HCT116 (cell line): ENCODE results near the gene ASIC3. TPM values are rescaled to one million over a fixed set of nuclear protein-coding genes. Genes with fewer than 3 reads are reported as not detected.

ENCODE experiments used
- ATAC-seq: fragments of 200-7000 bp; cut with Tn5 transposase; 2 replicates; pipeline ENCODE4 v1.9.1; 2020; ENCODE audit warnings: mild to moderate bottlenecking, moderate library complexity
- BruUV-seq: library from RNA; stranded (reverse); fragments of 400-500 nt; replicated peaks from 2 replicates; lab custom pipeline; 2021; lab: Mats Ljungman, UMichigan
- CTCF ChIA-PET: fragments of 300-600 bp; sonication (Branson Sonifier 250); formaldehyde crosslinking; loops from one replicate; lab custom pipeline; 2021; ENCODE audit warnings: antibody characterized with exemption; lab: Charles Lee
- POLR2A ChIA-PET: fragments of 300-600, 350-600 bp; sonication (Branson Sonifier 250); formaldehyde crosslinking; loops from one replicate; lab custom pipeline; 2021; ENCODE audit warnings: antibody characterized with exemption; lab: Charles Lee
- RAD21 ChIA-PET, 2 experiments: fragments of 300-600 bp; sonication (Branson Sonifier 250); formaldehyde crosslinking; loops; one replicate each; lab custom pipeline; 2023; ENCODE audit warnings: low total read pairs in 2 of 2; ENCODE audit not compliant: uncharacterized antibody in 2 of 2, unreplicated experiment in 2 of 2, low non-redundant PET in 1 of 2; lab: Charles Lee
- DNase-seq: peaks from one replicate; pipeline ENCODE4 v3.0.0-alpha.2; 2010; ENCODE audit warnings: low read depth, low spot score
- H2AFZ ChIP-seq: fragments of 200-600 bp; shearing (Covaris generic), sonication (generic); 2 replicates; pipeline ENCODE4 v1.6.1; 2017; ENCODE audit warnings: low read depth, mixed run types, mixed read lengths, antibody characterized with exemption, low read length; ENCODE audit not compliant: poor library complexity, severe bottlenecking
- H3K27ac ChIP-seq: 2 replicates; pipeline ENCODE4 v1.5.1; 2012; ENCODE audit warnings: low read depth, low read length
- H3K27me3 ChIP-seq: fragments of 200-600 bp; sonication (generic); 2 replicates; pipeline ENCODE4 v1.6.1; 2016; ENCODE audit warnings: mixed run types, low read length, mixed read lengths; ENCODE audit not compliant: insufficient read depth
- H3K36me3 ChIP-seq, 2 experiments: fragments of 200-500 bp in 1 of 2; fragments of 200-600 bp in 1 of 2; sonication (Bioruptor generic) in 1 of 2; sonication (generic) in 1 of 2; 2 replicates each; pipeline versions ENCODE4 v1.5.1 to v1.6.1; 2014 to 2016; ENCODE audit warnings: low read length in 2 of 2, inconsistent platforms in 1 of 2, mixed read lengths in 1 of 2, mixed run types in 1 of 2; ENCODE audit not compliant: insufficient read depth in 2 of 2, control insufficient read depth in 1 of 2
- H3K4me1 ChIP-seq, 2 experiments: fragments of 200-600 bp in 1 of 2; sonication (generic) in 1 of 2; 2 replicates each; pipeline versions ENCODE4 v1.5.1 to v1.6.1; 2012 to 2017; ENCODE audit warnings: low read length in 2 of 2, inconsistent platforms in 1 of 2, mild to moderate bottlenecking in 1 of 2, mixed read lengths in 1 of 2, mixed run types in 1 of 2, moderate library complexity in 1 of 2; ENCODE audit not compliant: insufficient read depth in 2 of 2, control insufficient read depth in 1 of 2
- H3K4me2 ChIP-seq: fragments of 200-600 bp; sonication (generic); 2 replicates; pipeline ENCODE4 v1.6.1; 2017; ENCODE audit warnings: mixed run types, low read length, mixed read lengths
- H3K4me3 ChIP-seq, 2 experiments: fragments of 200-600 bp in 1 of 2; sonication (generic) in 1 of 2; replicated peaks in 1 of 2; 2 replicates each; pipeline ENCODE4 v1.5.1; 2011 to 2016; ENCODE audit warnings: low read length in 2 of 2, control low read depth in 1 of 2, low read depth in 1 of 2, mild to moderate bottlenecking in 1 of 2, mixed read lengths in 1 of 2, mixed run types in 1 of 2
- H3K79me2 ChIP-seq: fragments of 200-600 bp; sonication (generic); 2 replicates; pipeline ENCODE4 v1.6.1; 2017; ENCODE audit warnings: mild to moderate bottlenecking, mixed run types, low read length, moderate library complexity, mixed read lengths; ENCODE audit not compliant: insufficient read depth
- H3K9ac ChIP-seq: fragments of 200-600 bp; sonication (generic); 2 replicates; pipeline ENCODE4 v1.6.1; 2016; ENCODE audit warnings: low read length, mixed read lengths
- H3K9me2 ChIP-seq: fragments of 200-600 bp; sonication (generic), shearing (Covaris generic); 2 replicates; pipeline ENCODE4 v1.6.1; 2017; ENCODE audit warnings: mixed run types, mild to moderate bottlenecking, moderate library complexity; ENCODE audit not compliant: insufficient read depth
- H3K9me3 ChIP-seq, 2 experiments: fragments of 200-500 bp in 1 of 2; fragments of 200-600 bp in 1 of 2; sonication (Bioruptor generic) in 1 of 2; sonication (generic) in 1 of 2; 2 replicates each; pipeline ENCODE4 v1.6.1; 2014 to 2017; ENCODE audit warnings: low read length in 2 of 2, mixed read lengths in 2 of 2, inconsistent platforms in 1 of 2, low read depth in 1 of 2, mild to moderate bottlenecking in 1 of 2, mixed run types in 1 of 2, moderate library complexity in 1 of 2; ENCODE audit not compliant: control insufficient read depth in 1 of 2, insufficient read depth in 1 of 2
- H4K20me1 ChIP-seq: fragments of 200-600 bp; sonication (generic), shearing (Covaris generic); 2 replicates; pipeline ENCODE4 v1.6.1; 2017; ENCODE audit warnings: mixed run types, mild to moderate bottlenecking, moderate library complexity; ENCODE audit not compliant: insufficient read depth
- CBX3 ChIP-seq: IDR thresholded peaks from 2 replicates; pipeline ENCODE4 v1.6.1; 2012; ENCODE audit warnings: low read depth
- EGR1 ChIP-seq: IDR thresholded peaks from 2 replicates; pipeline ENCODE4 v1.6.1; 2012; ENCODE audit warnings: low read depth
- EZH2phosphoT487 ChIP-seq: fragments of 200-600 bp; IDR thresholded peaks from 2 replicates; pipeline ENCODE4 v1.6.1; 2018; ENCODE audit warnings: antibody characterized with exemption, borderline replicate concordance
- FOSL1 ChIP-seq: IDR thresholded peaks from 2 replicates; pipeline ENCODE4 v1.6.1; 2012; ENCODE audit warnings: low read depth
- SIN3A ChIP-seq: IDR thresholded peaks from 2 replicates; pipeline ENCODE4 v1.6.1; 2012; ENCODE audit warnings: low read depth
- SP1 ChIP-seq: IDR thresholded peaks from 2 replicates; pipeline ENCODE4 v1.6.1; 2012; ENCODE audit warnings: low read depth
- SRF ChIP-seq: IDR thresholded peaks from 2 replicates; pipeline ENCODE4 v1.6.1; 2012; ENCODE audit warnings: low read depth
- TCF7L2 ChIP-seq: IDR thresholded peaks from 2 replicates; pipeline ENCODE4 v1.7.0; 2011; ENCODE audit warnings: borderline replicate concordance, inconsistent platforms; ENCODE audit not compliant: insufficient read depth, insufficient read length; ENCODE audit errors: extremely low read depth
- YY1 ChIP-seq: IDR thresholded peaks from 2 replicates; pipeline ENCODE4 v1.6.1; 2011; ENCODE audit warnings: low read length, low read depth, moderate library complexity, mild to moderate bottlenecking; ENCODE audit not compliant: insufficient replicate concordance; ENCODE audit errors: extremely low read depth
- intact Hi-C: fragments of 100-400 bp; cut with micrococcal nuclease; formaldehyde crosslinking; loops from 2 replicates; pipeline ENCODE4 v1.10.0; 2022
- total RNA-seq: library from RNA; stranded (reverse); gene quantifications from one replicate; pipeline ENCODE4 v1.2.1, GENCODE V29; 2021; ENCODE audit not compliant: unreplicated experiment
- TF ChIP-seq, protein P1 (sequence below): IDR thresholded peaks from 2 replicates; pipeline ENCODE4 v1.6.1; 2012
- TF ChIP-seq, protein P2 (sequence below): IDR thresholded peaks from 2 replicates; pipeline ENCODE4 v1.6.1; 2012; ENCODE audit warnings: low read depth
- TF ChIP-seq, protein P3 (sequence below): IDR thresholded peaks from 2 replicates; pipeline ENCODE4 v1.6.1; 2011; ENCODE audit warnings: mild to moderate bottlenecking, low read length, moderate library complexity; ENCODE audit not compliant: insufficient replicate concordance; ENCODE audit errors: extremely low read depth
- TF ChIP-seq, protein P4 (sequence below), 3 experiments: fragments of 200-600 bp in 1 of 3; sonication (generic) in 1 of 3; IDR thresholded peaks in 2 of 3; conservative IDR thresholded peaks in 1 of 3; 2 replicates each; pipeline ENCODE4 v1.5.1; 2012 to 2017; ENCODE audit warnings: low read depth in 2 of 3, low read length in 2 of 3, antibody characterized with exemption in 1 of 3, borderline replicate concordance in 1 of 3, control low read depth in 1 of 3, mild to moderate bottlenecking in 1 of 3, mixed read lengths in 1 of 3, mixed run types in 1 of 3, moderate library complexity in 1 of 3; ENCODE audit not compliant: insufficient read depth in 1 of 3
- TF ChIP-seq, protein P5 (sequence below): IDR thresholded peaks from 2 replicates; pipeline ENCODE4 v1.6.1; 2012

Gene ASIC3
- total RNA-seq, 1 experiment from 2014 or later, result 4.4 TPM

DNA sequence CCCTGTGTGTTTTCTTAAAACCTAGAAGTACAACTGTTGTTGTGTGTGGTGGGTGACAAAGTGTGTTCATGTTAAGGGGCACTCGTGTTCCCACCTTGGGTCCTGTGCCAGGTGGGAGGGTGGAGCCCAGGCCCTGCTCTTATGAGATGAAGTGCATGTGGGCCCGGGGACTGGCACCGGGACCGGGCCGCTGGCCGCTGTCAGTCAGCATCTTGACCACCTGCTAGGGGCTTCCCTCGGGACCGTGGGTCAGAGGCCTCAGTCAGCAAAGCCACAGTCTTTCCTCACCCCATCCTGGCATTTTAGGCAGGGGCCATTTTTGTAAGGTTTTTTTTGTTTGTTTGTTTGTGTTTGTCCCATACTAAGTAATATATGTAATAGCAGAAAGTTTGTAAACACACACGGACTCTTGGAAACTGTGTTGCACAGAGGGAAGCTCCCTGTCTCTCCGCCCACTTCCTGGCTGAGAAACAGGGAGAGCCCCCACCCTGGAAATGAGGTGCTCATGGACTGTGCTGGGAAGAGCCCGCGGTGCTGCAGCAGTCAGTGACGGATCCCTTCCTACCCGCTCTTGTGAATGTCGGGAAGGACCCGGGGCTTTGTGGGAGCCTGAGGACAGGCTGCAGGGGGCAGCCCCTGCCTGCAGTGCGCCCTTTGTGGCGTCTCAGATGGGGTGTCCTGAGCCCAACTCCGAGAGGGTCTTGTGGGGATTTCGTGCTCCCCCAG is 51.3 kb downstream of the ASIC3 start:
- no TSS peak for BruUV-seq
- POLR2A ChIA-PET, result no interaction called here
- no peaks in the 10 kb centered on the region for H3K9me3 ChIP-seq
- H3K79me2 ChIP-seq, result peaks cover 97% of the 10 kb centered on the region
- no peak overlapping the region for H3K9ac ChIP-seq
- H3K36me3 ChIP-seq, result no peaks in the 10 kb centered on the region; a peak in 1 of 4 replicates
- H3K4me2 ChIP-seq, result no peak overlapping the region
- H3K4me3 ChIP-seq, result no peak overlapping the region
- H3K27me3 ChIP-seq, result no peaks in the 10 kb centered on the region
- TF ChIP-seq, protein P1, sequence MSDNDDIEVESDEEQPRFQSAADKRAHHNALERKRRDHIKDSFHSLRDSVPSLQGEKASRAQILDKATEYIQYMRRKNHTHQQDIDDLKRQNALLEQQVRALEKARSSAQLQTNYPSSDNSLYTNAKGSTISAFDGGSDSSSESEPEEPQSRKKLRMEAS, result no peak
- TF ChIP-seq, protein P2, sequence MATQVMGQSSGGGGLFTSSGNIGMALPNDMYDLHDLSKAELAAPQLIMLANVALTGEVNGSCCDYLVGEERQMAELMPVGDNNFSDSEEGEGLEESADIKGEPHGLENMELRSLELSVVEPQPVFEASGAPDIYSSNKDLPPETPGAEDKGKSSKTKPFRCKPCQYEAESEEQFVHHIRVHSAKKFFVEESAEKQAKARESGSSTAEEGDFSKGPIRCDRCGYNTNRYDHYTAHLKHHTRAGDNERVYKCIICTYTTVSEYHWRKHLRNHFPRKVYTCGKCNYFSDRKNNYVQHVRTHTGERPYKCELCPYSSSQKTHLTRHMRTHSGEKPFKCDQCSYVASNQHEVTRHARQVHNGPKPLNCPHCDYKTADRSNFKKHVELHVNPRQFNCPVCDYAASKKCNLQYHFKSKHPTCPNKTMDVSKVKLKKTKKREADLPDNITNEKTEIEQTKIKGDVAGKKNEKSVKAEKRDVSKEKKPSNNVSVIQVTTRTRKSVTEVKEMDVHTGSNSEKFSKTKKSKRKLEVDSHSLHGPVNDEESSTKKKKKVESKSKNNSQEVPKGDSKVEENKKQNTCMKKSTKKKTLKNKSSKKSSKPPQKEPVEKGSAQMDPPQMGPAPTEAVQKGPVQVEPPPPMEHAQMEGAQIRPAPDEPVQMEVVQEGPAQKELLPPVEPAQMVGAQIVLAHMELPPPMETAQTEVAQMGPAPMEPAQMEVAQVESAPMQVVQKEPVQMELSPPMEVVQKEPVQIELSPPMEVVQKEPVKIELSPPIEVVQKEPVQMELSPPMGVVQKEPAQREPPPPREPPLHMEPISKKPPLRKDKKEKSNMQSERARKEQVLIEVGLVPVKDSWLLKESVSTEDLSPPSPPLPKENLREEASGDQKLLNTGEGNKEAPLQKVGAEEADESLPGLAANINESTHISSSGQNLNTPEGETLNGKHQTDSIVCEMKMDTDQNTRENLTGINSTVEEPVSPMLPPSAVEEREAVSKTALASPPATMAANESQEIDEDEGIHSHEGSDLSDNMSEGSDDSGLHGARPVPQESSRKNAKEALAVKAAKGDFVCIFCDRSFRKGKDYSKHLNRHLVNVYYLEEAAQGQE, result no peak
- TF ChIP-seq SIN3A, result no peak
- no peak for TF ChIP-seq SP1
- no peak for TF ChIP-seq CBX3
- TF ChIP-seq, protein P3, sequence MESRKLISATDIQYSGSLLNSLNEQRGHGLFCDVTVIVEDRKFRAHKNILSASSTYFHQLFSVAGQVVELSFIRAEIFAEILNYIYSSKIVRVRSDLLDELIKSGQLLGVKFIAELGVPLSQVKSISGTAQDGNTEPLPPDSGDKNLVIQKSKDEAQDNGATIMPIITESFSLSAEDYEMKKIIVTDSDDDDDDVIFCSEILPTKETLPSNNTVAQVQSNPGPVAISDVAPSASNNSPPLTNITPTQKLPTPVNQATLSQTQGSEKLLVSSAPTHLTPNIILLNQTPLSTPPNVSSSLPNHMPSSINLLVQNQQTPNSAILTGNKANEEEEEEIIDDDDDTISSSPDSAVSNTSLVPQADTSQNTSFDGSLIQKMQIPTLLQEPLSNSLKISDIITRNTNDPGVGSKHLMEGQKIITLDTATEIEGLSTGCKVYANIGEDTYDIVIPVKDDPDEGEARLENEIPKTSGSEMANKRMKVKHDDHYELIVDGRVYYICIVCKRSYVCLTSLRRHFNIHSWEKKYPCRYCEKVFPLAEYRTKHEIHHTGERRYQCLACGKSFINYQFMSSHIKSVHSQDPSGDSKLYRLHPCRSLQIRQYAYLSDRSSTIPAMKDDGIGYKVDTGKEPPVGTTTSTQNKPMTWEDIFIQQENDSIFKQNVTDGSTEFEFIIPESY, result no peak
- TF ChIP-seq, protein P4, sequence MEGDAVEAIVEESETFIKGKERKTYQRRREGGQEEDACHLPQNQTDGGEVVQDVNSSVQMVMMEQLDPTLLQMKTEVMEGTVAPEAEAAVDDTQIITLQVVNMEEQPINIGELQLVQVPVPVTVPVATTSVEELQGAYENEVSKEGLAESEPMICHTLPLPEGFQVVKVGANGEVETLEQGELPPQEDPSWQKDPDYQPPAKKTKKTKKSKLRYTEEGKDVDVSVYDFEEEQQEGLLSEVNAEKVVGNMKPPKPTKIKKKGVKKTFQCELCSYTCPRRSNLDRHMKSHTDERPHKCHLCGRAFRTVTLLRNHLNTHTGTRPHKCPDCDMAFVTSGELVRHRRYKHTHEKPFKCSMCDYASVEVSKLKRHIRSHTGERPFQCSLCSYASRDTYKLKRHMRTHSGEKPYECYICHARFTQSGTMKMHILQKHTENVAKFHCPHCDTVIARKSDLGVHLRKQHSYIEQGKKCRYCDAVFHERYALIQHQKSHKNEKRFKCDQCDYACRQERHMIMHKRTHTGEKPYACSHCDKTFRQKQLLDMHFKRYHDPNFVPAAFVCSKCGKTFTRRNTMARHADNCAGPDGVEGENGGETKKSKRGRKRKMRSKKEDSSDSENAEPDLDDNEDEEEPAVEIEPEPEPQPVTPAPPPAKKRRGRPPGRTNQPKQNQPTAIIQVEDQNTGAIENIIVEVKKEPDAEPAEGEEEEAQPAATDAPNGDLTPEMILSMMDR (IDR thresholded peaks at IDR 0.05 in 2 of 3, conservative IDR thresholded peaks at IDR 0.05 in 1 of 3; ENCODE audit: borderline replicate concordance in 1 of 3, insufficient read depth in 1 of 3, low read depth in 2 of 3, low read length in 2 of 3), result no peak
- TF ChIP-seq EGR1, result no peak
- no peak for TF ChIP-seq YY1
- no peak for TF ChIP-seq TCF7L2
- TF ChIP-seq SRF, result no peak
- TF ChIP-seq, protein P5, sequence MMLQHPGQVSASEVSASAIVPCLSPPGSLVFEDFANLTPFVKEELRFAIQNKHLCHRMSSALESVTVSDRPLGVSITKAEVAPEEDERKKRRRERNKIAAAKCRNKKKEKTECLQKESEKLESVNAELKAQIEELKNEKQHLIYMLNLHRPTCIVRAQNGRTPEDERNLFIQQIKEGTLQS, result no peak
- no peak for TF ChIP-seq EZH2phosphoT487
- no peak for TF ChIP-seq FOSL1
- intact Hi-C loops, result no loop called here
- no peak overlapping the region for H3K27ac ChIP-seq
- CTCF ChIA-PET, result no interaction called here
- no peaks in the 10 kb centered on the region for H3K9me2 ChIP-seq
- DNase-seq (no peak), ATAC-seq (no peak)
- H2AFZ ChIP-seq, result no peak overlapping the region
- no peaks in the 10 kb centered on the region for H3K4me1 ChIP-seq
- no peaks in the 10 kb centered on the region for H4K20me1 ChIP-seq
- RAD21 ChIA-PET, result no interaction called here
